Cardiac muscle cell (in vitro differentiated cells and primary cell): ENCODE data around the gene HLTF. TPM values are rescaled to one million over a fixed set of nuclear protein-coding genes. Genes with fewer than 3 reads are reported as not detected.
A peak's percentile ranks its signal among the peaks of the same experiment; 100 is the strongest.

Experiments
- DNase-seq, 2 donors: peaks; one replicate each; pipeline versions ENCODE4 v3.0.0 to v3.0.0-alpha.2; 2010 to 2017; ENCODE audit warnings: low read depth in 1 of 2, low spot score in 1 of 2
- H3K27ac ChIP-seq: fragments of 200-600 bp; sonication (generic); 2 replicates; pipeline ENCODE4 v1.5.1; 2016
- H3K27me3 ChIP-seq: fragments of 200-600 bp; sonication (generic); 2 replicates; pipeline ENCODE4 v1.6.0; 2016; ENCODE audit warnings: control low read depth
- H3K36me3 ChIP-seq: fragments of 200-600 bp; sonication (generic); 2 replicates; pipeline ENCODE4 v1.5.1; 2016; ENCODE audit warnings: control low read depth
- H3K4me1 ChIP-seq: fragments of 200-600 bp; sonication (generic); 2 replicates; pipeline ENCODE4 v1.8.1; 2017; ENCODE audit warnings: low read depth, mild to moderate bottlenecking, mixed run types
- H3K4me3 ChIP-seq: fragments of 200-600 bp; sonication (generic); 2 replicates; pipeline ENCODE4 v1.5.1; 2016; ENCODE audit warnings: mild to moderate bottlenecking
- H3K9me3 ChIP-seq: fragments of 200-600 bp; sonication (generic); 2 replicates; pipeline ENCODE4 v1.5.1; 2017; ENCODE audit warnings: low read depth, mild to moderate bottlenecking, control low read depth
- CTCF ChIP-seq: IDR thresholded peaks from 2 replicates; pipeline ENCODE4 v1.5.1; 2012; ENCODE audit warnings: low read depth, mild to moderate bottlenecking, low read length
- polyA plus RNA-seq: library from polyadenylated mRNA; unstranded; fragments of >200 nt; fragmentation: Nextera tagmentation; extraction: Ambion mirVana; gene quantifications from 2 replicates; pipeline ENCODE4 v1.2.1, GENCODE V29; 2016
- total RNA-seq: library from RNA; depleted of rRNA; stranded (reverse); fragments of >200 nt; gene quantifications from 2 replicates; pipeline ENCODE4 v1.2.3, GENCODE V29; 2016

Gene HLTF
- total and polyA plus RNA-seq, 2 experiments from 2014 or later = 46.2 to 52.8 TPM

- DNase-seq = peak in 1 of 2 donors; percentile 88
Observed at GRCh38 chr3:149016669-149017541, 69.4 kb downstream of the HLTF start.

GRCh38 chr3:149016242-149016641, 70.1 kb downstream of the HLTF start:
- H3K4me3 ChIP-seq = no peak overlapping the region
- no peaks in the 10 kb centered on the region for H3K27me3 ChIP-seq
- H3K9me3 ChIP-seq = no peaks in the 10 kb centered on the region
- H3K36me3 ChIP-seq = no peaks in the 10 kb centered on the region
- peaks cover 4% of the 10 kb centered on the region for H3K4me1 ChIP-seq
- DNase-seq = no peak
- H3K27ac ChIP-seq = no peak overlapping the region
- TF ChIP-seq CTCF = no peak

More at GRCh38 chr3:149016669-149017541, 69.4 kb downstream of the HLTF start:
- Histone ChIP-seq H3K36me3 (no peaks in the 10 kb centered on the region), H3K4me3 (no peak overlapping the region), H3K27ac (no peak overlapping the region), H3K4me1 (peaks cover 4% of the 10 kb centered on the region), H3K9me3 (no peaks in the 10 kb centered on the region), H3K27me3 (no peaks in the 10 kb centered on the region)
- TF ChIP-seq CTCF = no peak

- H3K36me3 ChIP-seq = no peaks in the 10 kb centered on the region
- H3K27ac ChIP-seq = no peak overlapping the region
- H3K27me3 ChIP-seq = no peaks in the 10 kb centered on the region
- no peak for DNase-seq
- peaks cover 4% of the 10 kb centered on the region for H3K4me1 ChIP-seq
- H3K4me3 ChIP-seq = no peak overlapping the region
- TF ChIP-seq CTCF = no peak
- H3K9me3 ChIP-seq = no peaks in the 10 kb centered on the region
Observed at GRCh38 chr3:149015393-149015792, 70.9 kb downstream of the HLTF start.

- no peak for TF ChIP-seq CTCF
- no peaks in the 10 kb centered on the region for H3K9me3 ChIP-seq
- DNase-seq = no peak
- no peak overlapping the region for H3K4me3 ChIP-seq
- H3K36me3 ChIP-seq = peaks cover 5% of the 10 kb centered on the region
- H3K4me1 ChIP-seq = peaks cover 4% of the 10 kb centered on the region
- no peak overlapping the region for H3K27ac ChIP-seq
- H3K27me3 ChIP-seq = no peaks in the 10 kb centered on the region
Observed at GRCh38 chr3:149013726-149014125, 72.6 kb downstream of the HLTF start.

GRCh38 chr3:149011676-149012075, 74.7 kb downstream of the HLTF start:
- Histone ChIP-seq H3K27ac (no peak overlapping the region), H3K4me1 (no peaks in the 10 kb centered on the region), H3K9me3 (no peaks in the 10 kb centered on the region), H3K27me3 (no peaks in the 10 kb centered on the region), H3K4me3 (no peak overlapping the region), H3K36me3 (peaks cover 8% of the 10 kb centered on the region)
- no peak for DNase-seq
- no peak for TF ChIP-seq CTCF
